LNCAP (cell line): ENCODE measurements around the gene PHLDB2.

Source experiments
- TF ChIP-seq, protein P1 (sequence below): fragments of 450-650 bp; IDR thresholded peaks from 2 replicates; pipeline ENCODE4 v1.5.1; 2017; ENCODE audit warnings: mild to moderate bottlenecking

The PHLDB2 gene

DNA sequence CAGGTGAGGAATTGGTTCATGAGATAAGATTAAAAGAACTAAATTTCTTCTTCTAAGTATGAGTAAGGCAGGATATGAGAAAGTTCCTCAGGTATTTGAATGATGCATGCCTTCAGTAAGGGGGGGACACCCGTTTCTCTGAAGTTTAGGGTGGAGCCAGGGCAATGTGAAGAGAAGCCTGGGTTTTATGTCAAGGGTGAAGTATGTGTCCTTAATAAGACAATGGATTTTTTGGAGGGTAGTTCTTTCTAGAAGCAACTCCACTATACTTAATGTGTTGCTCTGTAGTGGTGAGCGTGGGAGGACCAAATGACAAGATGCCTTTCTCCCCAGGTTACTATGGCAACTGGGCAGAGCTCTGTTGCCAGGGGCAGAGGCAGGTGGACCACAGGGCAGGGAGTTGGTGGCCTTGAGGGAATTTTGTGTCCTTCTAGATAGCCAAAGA, 44.0 kb downstream of the PHLDB2 start:
- TF ChIP-seq, protein P1, sequence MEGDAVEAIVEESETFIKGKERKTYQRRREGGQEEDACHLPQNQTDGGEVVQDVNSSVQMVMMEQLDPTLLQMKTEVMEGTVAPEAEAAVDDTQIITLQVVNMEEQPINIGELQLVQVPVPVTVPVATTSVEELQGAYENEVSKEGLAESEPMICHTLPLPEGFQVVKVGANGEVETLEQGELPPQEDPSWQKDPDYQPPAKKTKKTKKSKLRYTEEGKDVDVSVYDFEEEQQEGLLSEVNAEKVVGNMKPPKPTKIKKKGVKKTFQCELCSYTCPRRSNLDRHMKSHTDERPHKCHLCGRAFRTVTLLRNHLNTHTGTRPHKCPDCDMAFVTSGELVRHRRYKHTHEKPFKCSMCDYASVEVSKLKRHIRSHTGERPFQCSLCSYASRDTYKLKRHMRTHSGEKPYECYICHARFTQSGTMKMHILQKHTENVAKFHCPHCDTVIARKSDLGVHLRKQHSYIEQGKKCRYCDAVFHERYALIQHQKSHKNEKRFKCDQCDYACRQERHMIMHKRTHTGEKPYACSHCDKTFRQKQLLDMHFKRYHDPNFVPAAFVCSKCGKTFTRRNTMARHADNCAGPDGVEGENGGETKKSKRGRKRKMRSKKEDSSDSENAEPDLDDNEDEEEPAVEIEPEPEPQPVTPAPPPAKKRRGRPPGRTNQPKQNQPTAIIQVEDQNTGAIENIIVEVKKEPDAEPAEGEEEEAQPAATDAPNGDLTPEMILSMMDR, result no peak

DNA sequence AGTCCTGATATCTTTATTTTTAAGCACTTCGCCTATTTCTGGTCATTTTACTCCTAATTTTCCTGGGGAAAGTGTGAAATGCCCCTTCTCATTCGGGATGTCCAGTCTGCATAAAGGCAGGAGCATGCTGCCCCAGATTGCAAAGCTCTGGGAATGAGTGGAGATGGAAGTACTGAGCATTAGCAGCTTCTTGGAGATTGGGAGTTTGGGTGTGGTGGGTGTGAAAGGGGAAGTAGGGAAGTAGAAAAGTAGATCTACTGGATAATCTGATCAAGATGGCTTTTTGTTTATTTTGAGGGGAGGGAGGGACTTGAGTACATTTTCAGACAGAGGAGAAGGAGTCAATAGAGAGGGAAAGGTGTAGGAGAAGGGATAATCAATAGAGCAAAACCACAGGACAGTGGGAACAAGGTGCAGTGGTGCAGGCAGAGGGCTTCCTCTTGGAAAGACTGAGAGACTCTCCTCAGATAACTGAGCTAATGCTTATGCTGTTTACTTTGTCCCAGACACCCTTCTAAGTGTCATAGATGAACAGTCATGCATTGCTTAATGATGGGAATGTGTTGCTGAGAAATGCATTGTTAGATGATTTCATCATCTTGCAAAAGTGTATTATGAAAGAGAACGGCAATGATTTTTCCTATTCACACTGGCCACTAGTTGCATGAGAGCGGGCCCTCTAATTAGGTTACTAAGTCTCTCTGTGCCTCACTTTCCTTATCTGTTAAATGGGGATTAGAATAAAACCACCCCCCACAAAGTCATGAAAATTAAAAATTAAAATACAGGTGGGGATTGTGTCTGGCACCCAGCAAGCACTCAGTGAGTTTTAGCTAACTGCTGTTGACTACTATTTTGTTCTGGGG, 45.5 kb downstream of the PHLDB2 start:
- TF ChIP-seq, protein P1, result no peak

DNA sequence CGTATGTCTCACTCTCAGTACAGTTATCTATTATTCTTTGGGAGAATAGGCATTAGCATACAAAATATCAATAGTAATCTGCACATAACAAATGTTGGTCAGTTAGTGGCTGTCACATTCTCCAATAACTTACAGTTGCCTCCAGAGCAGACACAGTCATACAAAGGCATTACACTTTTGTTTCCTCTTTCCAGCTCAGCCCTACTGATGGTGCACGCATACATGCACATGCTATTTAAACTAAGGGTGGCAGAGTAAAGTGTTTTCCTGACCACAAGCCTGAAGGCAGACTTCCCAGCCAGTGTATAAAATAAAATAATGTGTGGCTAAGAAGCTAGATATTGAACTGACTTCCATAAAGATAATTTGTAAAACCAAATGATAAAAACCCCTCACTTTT, 47.6 kb downstream of the PHLDB2 start:
- TF ChIP-seq, protein P1, result no peak

DNA sequence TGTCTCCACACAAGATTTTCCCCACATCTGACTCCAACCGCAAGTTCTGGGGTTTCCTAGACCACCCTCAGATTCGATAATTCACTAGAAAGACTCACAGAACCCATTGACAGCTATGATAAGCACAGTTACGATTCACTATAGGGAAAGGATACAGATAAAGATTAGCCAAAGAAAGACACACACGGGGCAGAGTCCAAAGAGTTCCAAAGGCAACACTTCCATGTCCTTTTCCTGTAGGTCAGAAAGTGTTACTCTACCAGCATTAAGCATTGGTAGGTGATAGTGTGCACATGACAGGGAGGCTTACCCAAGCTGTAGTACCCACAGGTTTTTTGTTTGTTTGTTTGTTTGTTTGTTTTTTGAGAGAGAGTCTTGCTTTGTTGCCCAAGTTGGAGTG, 48.1 kb downstream of the PHLDB2 start:
- TF ChIP-seq, protein P1, result no peak

DNA sequence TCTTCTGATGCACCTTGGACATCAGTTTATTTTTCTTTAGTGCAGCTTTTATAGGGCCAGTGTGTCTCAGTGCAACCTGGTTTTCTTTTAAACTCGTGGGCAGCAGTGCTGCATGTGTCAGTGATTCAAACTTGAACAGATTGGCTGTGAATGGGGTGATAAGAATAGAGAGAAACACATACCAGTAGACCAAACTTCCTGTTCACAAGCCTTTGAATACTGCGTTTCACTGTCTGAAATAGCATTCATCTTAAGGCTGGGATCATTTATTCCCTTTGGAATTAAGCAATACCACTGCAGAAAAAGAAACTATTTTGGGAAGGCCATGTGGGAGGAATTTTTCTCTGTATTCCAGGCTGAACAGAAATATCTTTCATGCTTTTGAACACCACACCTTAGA, 51.7 kb downstream of the PHLDB2 start:
- TF ChIP-seq, protein P1, result no peak

DNA sequence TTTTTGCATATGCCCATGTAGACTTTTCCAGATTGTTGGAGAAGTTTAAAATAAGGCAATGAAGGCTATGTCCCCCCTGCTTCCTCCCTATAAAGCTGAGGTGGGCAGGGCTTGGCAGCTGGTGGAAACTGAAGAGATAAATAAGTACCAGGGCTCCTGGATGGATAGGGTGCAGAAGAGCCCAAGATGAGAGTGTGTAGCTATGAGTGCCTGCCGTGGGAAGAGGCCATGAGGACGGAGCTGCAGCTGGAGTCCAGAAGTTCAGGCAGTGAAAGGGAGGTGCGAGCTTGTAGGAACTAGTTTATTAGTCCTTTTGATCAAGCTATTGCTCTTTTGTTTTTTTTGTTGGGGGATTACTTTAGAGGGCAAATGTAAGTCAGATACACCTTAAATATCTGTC, 52.4 kb downstream of the PHLDB2 start:
- TF ChIP-seq, protein P1, result no peak

DNA sequence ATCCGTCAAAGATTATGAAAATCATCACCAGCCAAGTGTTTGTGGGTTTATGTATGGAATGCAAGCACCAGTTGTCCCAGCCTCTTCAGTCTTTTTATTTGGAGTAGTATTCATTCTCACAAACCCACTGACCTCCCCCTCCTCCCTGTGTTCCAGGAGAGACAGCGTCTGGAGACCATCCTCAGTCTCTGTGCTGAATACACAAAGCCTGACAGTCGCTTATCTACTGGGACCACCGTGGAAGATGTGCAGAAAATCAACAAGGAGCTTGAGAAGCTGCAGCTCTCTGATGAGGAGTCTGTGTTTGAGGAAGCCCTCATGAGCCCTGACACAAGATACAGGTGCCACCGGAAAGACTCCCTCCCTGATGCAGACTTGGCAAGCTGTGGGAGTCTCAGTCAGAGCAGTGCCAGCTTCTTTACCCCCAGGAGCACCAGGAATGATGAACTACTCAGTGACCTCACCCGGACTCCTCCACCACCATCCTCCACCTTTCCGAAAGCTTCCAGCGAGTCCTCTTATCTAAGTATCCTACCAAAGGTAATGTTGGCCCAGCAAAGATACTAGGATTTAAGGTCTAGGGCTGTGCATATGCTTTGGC, 54.2 kb downstream of the PHLDB2 start:
- TF ChIP-seq, protein P1, result no peak
